ENCODE measurements around the gene MTF2. TPM values are rescaled to one million over a fixed set of nuclear protein-coding genes. Genes with fewer than 3 reads are reported as not detected.

MTF2 gene
- total and polyA plus RNA-seq, 9 of the 15 experiments (the other 6 are each of a cell fraction or from before 2014, with no cell fraction given), result 29.3 to 124 (median 57.7) TPM

DNA sequence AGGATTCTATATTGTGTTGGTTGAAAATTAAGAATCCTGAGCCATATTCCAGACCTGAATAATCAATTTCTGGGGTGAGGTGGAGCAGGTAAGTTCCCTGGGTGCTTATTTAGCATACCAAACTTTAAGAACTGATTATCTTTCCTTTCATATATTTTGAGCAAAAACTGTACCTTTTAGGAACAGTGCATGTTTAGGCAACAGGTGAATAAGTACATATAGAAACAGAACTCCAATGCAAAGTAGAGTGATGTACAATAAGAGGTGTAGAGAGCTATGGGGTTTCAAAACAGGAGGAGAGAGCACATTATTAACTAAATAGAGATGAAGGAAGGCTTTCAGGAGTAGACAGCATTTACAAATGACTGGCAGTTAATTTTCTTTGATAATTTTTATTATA is 72.4 kb downstream of the MTF2 start:
- Histone ChIP-seq H3K9me1 (ENCODE audit: control insufficient read depth, insufficient read depth, low read length) (no peaks in the 10 kb centered on the region), H4K20me1 (replicated peaks; ENCODE audit: control insufficient read depth, insufficient read depth, low read length) (0 out of 2 replicates have a peak, but pooled peaks cover 2% of the 10 kb centered on the region), H3K36me3 (ENCODE audit: control insufficient read depth, insufficient read depth, low read length) (peaks cover 88% of the 10 kb centered on the region), H3K27ac (ENCODE audit: extremely low read depth, low read depth, low read length) (no peak overlapping the region), H2AFZ (ENCODE audit: low read depth, low read length) (no peak overlapping the region), H3K79me2 (ENCODE audit: control insufficient read depth, insufficient read depth, low read length) (no peaks in the 10 kb centered on the region; the same call in 2 of the 3 replicates), H3K9ac (ENCODE audit: insufficient read depth in 1 of 2, low read depth in 2 of 2, low read length in 2 of 2) (no peak overlapping the region), H3K4me3 (no peak overlapping the region), H3K4me1 (replicated peaks in 1 of 2; ENCODE audit: control insufficient read depth in 2 of 2, insufficient read depth in 2 of 2, low read length in 2 of 2) (no peaks in the 10 kb centered on the region), H3K27me3 (ENCODE audit: control insufficient read depth in 2 of 2, insufficient read depth in 2 of 2, low read length in 2 of 2) (no peaks in the 10 kb centered on the region), H3K9me3 (replicated peaks; ENCODE audit: control insufficient read depth, insufficient read depth, low read depth, low read length) (no peaks in the 10 kb centered on the region), H3K4me2 (ENCODE audit: insufficient read depth, low read length) (no peak overlapping the region)
- intact Hi-C loops (cut with micrococcal nuclease), result no loop called here
- in situ Hi-C loops (cut with MboI), result no loop called here
- ATAC-seq, result no peak
- FAIRE-seq, result no peak
- no TSS peak for BruUV-seq (replicated peaks)
- ChIA-PET CTCF (ENCODE audit: low intra/inter-chr PET ratio) (no interaction called here), POLR2A (no interaction called here)
- TF ChIP-seq CBFA2T3 (IDR thresholded peaks at IDR 0.05) (no peak), MTA3 (IDR thresholded peaks at IDR 0.05; ENCODE audit: borderline replicate concordance) (no peak), POLR3A (IDR thresholded peaks at IDR 0.05; ENCODE audit: borderline replicate concordance, extremely low read depth, insufficient read depth, insufficient read length) (no peak), ZNF121 (CRISPR knock-in tag; conservative IDR thresholded peaks at IDR 0.05) (no peak), KLF6 (CRISPR knock-in tag; IDR thresholded peaks at IDR 0.05; ENCODE audit: borderline replicate concordance) (no peak), MEF2A (IDR thresholded peaks at IDR 0.05; ENCODE audit: control insufficient read depth, low read depth, low read length) (no peak), SRSF7 (optimal IDR thresholded peaks at IDR 0.05; ENCODE audit: low read depth, low read length) (no peak)
- TF ChIP-seq, protein P1, sequence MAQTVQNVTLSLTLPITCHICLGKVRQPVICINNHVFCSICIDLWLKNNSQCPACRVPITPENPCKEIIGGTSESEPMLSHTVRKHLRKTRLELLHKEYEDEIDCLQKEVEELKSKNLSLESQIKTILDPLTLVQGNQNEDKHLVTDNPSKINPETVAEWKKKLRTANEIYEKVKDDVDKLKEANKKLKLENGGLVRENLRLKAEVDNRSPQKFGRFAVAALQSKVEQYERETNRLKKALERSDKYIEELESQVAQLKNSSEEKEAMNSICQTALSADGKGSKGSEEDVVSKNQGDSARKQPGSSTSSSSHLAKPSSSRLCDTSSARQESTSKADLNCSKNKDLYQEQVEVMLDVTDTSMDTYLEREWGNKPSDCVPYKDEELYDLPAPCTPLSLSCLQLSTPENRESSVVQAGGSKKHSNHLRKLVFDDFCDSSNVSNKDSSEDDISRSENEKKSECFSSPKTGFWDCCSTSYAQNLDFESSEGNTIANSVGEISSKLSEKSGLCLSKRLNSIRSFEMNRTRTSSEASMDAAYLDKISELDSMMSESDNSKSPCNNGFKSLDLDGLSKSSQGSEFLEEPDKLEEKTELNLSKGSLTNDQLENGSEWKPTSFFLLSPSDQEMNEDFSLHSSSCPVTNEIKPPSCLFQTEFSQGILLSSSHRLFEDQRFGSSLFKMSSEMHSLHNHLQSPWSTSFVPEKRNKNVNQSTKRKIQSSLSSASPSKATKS (CRISPR knock-in tag; IDR thresholded peaks at IDR 0.05), result no peak
- no peak for DNase-seq (ENCODE audit: extremely low read depth in 1 of 4, low spot score in 3 of 4)

Data from K562 (cell line).